Kidney (tissue), 14 donors: ENCODE data around the gene BMERB1. TPM values are rescaled to one million over a fixed set of nuclear protein-coding genes. Genes with fewer than 3 reads are reported as not detected.

ENCODE experiments used
- DNase-seq, 5 donors: peaks; one replicate each; pipeline ENCODE4 v3.0.0-alpha.2; 2013 to 2020
- FAIRE-seq: peaks from 2 replicates; lab custom pipeline; 2012; peaks lifted over from hg19 to GRCh38; lab: Jason Lieb, UNC
- H3K27ac ChIP-seq, 2 donors: one replicate each; pipeline ENCODE4 v1.7.0; 2013; ENCODE audit warnings: low read depth in 2 of 2, low read length in 2 of 2, inconsistent platforms in 1 of 2
- H3K27me3 ChIP-seq: one replicate; pipeline ENCODE4 v1.7.1; 2013; ENCODE audit warnings: low read length, inconsistent platforms; ENCODE audit not compliant: control insufficient read depth, insufficient read depth
- H3K36me3 ChIP-seq, 3 donors: one replicate each; pipeline versions ENCODE4 v1.7.0 to v1.7.1; 2013; ENCODE audit warnings: low read length in 3 of 3, control low read depth in 1 of 3, inconsistent platforms in 1 of 3; ENCODE audit not compliant: insufficient read depth in 3 of 3, control insufficient read depth in 2 of 3
- H3K4me1 ChIP-seq, 3 donors: one replicate each; pipeline versions ENCODE4 v1.7.0 to v1.7.1; 2013; ENCODE audit warnings: low read length in 3 of 3, inconsistent platforms in 1 of 3, low read depth in 1 of 3; ENCODE audit not compliant: control insufficient read depth in 2 of 3, insufficient read depth in 2 of 3
- H3K4me3 ChIP-seq, 3 donors: one replicate each; pipeline versions ENCODE4 v1.7.0 to v1.8.1; 2013; ENCODE audit warnings: low read length in 3 of 3, control low read depth in 1 of 3, inconsistent platforms in 1 of 3
- H3K9ac ChIP-seq, 3 donors: one replicate each; pipeline versions ENCODE4 v1.7.0 to v1.7.1; 2013; ENCODE audit warnings: low read length in 3 of 3, control low read depth in 1 of 3, inconsistent platforms in 1 of 3
- H3K9me3 ChIP-seq, 3 donors: one replicate each; pipeline versions ENCODE4 v1.7.0 to v1.7.1; 2013; ENCODE audit warnings: low read length in 3 of 3, control low read depth in 1 of 3, inconsistent platforms in 1 of 3; ENCODE audit not compliant: control insufficient read depth in 2 of 3, insufficient read depth in 1 of 3
- CTCF ChIP-seq: IDR thresholded peaks from 3 replicates; pipeline ENCODE4 v1.5.1; 2012; ENCODE audit warnings: mild to moderate bottlenecking, moderate library complexity, borderline replicate concordance; ENCODE audit not compliant: insufficient read depth; ENCODE audit errors: extremely low read depth
- intact Hi-C: fragments of 100-400 bp; cut with DNase I; formaldehyde crosslinking; loops from one replicate; pipeline ENCODE4 v1.11.1; 2022
- polyA plus RNA-seq: library from polyadenylated mRNA; stranded (reverse); fragments of 350-450 nt; fragmentation: Illumina TruSeq; extraction: RNeasy Lipid Tissue Mini Kit (QIAGEN cat#74804); gene quantifications from one replicate; pipeline ENCODE4 v1.2.3, GENCODE V29; 2014; ENCODE audit warnings: low read depth, low replicate concordance; ENCODE audit not compliant: insufficient read depth
- total RNA-seq: library from RNA; stranded (reverse); fragmentation: NEBNext Ultra II Directional; extraction: Animal tissue kit (Norgen Biotek cat#: 25700); gene quantifications from one replicate; pipeline ENCODE4 v1.2.1, GENCODE V29; 2021
- donor health status: control.
- donor health status: control.
- donor health status: control.
- donor health status: control.
- donor health status: control.
- donor health status: DM: yes; HTN: yes; CAD: no.
- donor health status: Normal renal cell carcinoma (clear cell type).

Gene BMERB1
- total and polyA plus RNA-seq, 2 donors from 2014 or later, result 33.4 to 48.8 TPM

- no peak overlapping the region for H3K4me3 ChIP-seq
- intact Hi-C loops, result no loop called here
- no peak for FAIRE-seq
Measured at GRCh38 chr16:15602285-15603044, 168.1 kb downstream of the BMERB1 start.

GRCh38 chr16:15604460-15605440 lies 170.4 kb downstream of the BMERB1 start:
- Histone ChIP-seq H3K4me3 (no peak overlapping the region), H3K27ac (no peak overlapping the region), H3K9ac (no peak overlapping the region), H3K36me3 (peaks cover 9 to 64% (median 48%) of the 10 kb centered on the region in 3 donors), H3K4me1 (peaks cover 0 to 3% (median 0%) of the 10 kb centered on the region in 3 donors), H3K9me3 (no peaks in the 10 kb centered on the region), H3K27me3 (no peaks in the 10 kb centered on the region)
- FAIRE-seq (no peak), DNase-seq (no peak)
- no peak for TF ChIP-seq CTCF
- intact Hi-C loops, result no loop called here

More at GRCh38 chr16:15602285-15603044, 168.1 kb downstream of the BMERB1 start:
- Histone ChIP-seq H3K4me1 (no peaks in the 10 kb centered on the region), H3K27ac (no peak overlapping the region), H3K27me3 (no peaks in the 10 kb centered on the region), H3K36me3 (peaks cover 4 to 63% (median 53%) of the 10 kb centered on the region in 3 donors), H3K9me3 (no peaks in the 10 kb centered on the region), H3K9ac (no peak overlapping the region)
- no peak for TF ChIP-seq CTCF
- DNase-seq, result no peak

GRCh38 chr16:15605839-15606517 lies 171.6 kb downstream of the BMERB1 start:
- FAIRE-seq, result no peak
- intact Hi-C loops, result no loop called here
- no peak for TF ChIP-seq CTCF
- peaks cover 9 to 69% (median 52%) of the 10 kb centered on the region in 3 donors for H3K36me3 ChIP-seq
- H3K9ac ChIP-seq, result no peak overlapping the region
- no peaks in the 10 kb centered on the region for H3K9me3 ChIP-seq
- DNase-seq, result no peak
- H3K4me1 ChIP-seq, result peaks cover 0 to 3% (median 0%) of the 10 kb centered on the region in 3 donors
- no peaks in the 10 kb centered on the region for H3K27me3 ChIP-seq
- no peak overlapping the region for H3K27ac ChIP-seq
- H3K4me3 ChIP-seq, result no peak overlapping the region
